Mesothelial cell of epicardium (in vitro differentiated cells): Measurements from ENCODE around the gene GRIP1. TPM values are rescaled to one million over a fixed set of nuclear protein-coding genes. Genes with fewer than 3 reads are reported as not detected.

Experiments
- DNase-seq, 2 experiments: peaks; one replicate each; pipeline ENCODE4 v3.0.0; 2021; ENCODE audit warnings: low spot score in 2 of 2; ENCODE audit not compliant: unreplicated experiment in 2 of 2
- H3K27ac Mint-ChIP-seq: 2 replicates; pipeline ENCODE4 v1.8.0; 2021; ENCODE audit warnings: mixed read lengths
- H3K27me3 Mint-ChIP-seq: 2 replicates; pipeline ENCODE4 v1.8.0; 2021; ENCODE audit warnings: low read depth, mixed read lengths
- H3K36me3 Mint-ChIP-seq: 2 replicates; pipeline ENCODE4 v1.8.0; 2021; ENCODE audit warnings: mixed read lengths
- H3K4me1 Mint-ChIP-seq: 2 replicates; pipeline ENCODE4 v1.8.0; 2021; ENCODE audit warnings: mixed read lengths
- H3K4me3 Mint-ChIP-seq: 2 replicates; pipeline ENCODE4 v1.8.0; 2021; ENCODE audit warnings: mild to moderate bottlenecking, moderate library complexity, mixed read lengths
- H3K9me3 Mint-ChIP-seq: 2 replicates; pipeline ENCODE4 v1.8.0; 2021; ENCODE audit warnings: mixed read lengths
- CTCF ChIP-seq: fragments of 200-600 bp; sonication (generic); IDR thresholded peaks from one replicate; pipeline ENCODE4 v1.5.0; 2021; ENCODE audit warnings: antibody characterized with exemption; ENCODE audit not compliant: unreplicated experiment
- total RNA-seq: library from RNA; stranded (reverse); gene quantifications from 3 replicates; pipeline ENCODE4 v1.2.1, GENCODE V29; 2021

The GRIP1 gene
- total RNA-seq, 1 donor from 2014 or later = 89.3 TPM

DNA sequence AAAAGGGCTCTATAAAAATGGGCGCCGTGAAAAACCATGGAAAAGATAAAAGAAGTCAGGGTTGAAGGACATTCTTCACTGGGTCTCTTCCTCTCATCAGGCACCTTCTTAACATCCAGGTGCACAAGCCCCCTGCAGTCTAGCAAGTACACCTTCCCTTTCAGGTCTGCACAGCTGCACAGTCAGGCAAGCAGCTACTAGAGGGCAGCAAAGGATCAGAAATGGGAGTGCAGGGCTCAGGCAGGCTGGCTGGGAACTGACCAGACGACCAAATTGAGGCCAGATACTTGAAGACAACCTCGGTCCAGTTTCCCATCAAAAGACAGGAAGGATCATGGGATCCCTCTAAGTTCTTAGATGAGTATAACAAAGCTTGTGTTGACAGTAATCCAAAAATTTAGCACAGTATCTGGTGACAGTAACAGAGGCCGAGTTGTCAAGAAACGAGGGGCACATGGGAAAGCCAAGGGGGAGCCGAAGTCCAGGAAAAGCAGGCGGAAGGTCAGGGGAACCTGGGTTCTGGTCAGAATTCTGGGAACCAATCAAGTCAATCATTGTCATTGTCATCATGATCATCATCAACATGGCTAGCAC, 10.1 kb upstream of the GRIP1 start:
- DNase-seq = peak in 1 of 2 experiments; percentile 49
- Mint-ChIP-seq H3K36me3 (no peaks in the 10 kb centered on the region), H3K9me3 (no peaks in the 10 kb centered on the region), H3K4me1 (peaks cover 18% of the 10 kb centered on the region), H3K27ac (no peak overlapping the region), H3K27me3 (peaks cover 3% of the 10 kb centered on the region), H3K4me3 (no peak overlapping the region)
- TF ChIP-seq CTCF = no peak

- no peak for TF ChIP-seq CTCF
- Mint-ChIP-seq H3K4me3 (no peak overlapping the region), H3K9me3 (no peaks in the 10 kb centered on the region), H3K27ac (no peak overlapping the region), H3K27me3 (peaks cover 5% of the 10 kb centered on the region), H3K36me3 (no peaks in the 10 kb centered on the region), H3K4me1 (peaks cover 21% of the 10 kb centered on the region)
- no peak for DNase-seq
Measured at GRCh38 chr12:66684222-66684621, 5.3 kb upstream of the GRIP1 start.

DNA sequence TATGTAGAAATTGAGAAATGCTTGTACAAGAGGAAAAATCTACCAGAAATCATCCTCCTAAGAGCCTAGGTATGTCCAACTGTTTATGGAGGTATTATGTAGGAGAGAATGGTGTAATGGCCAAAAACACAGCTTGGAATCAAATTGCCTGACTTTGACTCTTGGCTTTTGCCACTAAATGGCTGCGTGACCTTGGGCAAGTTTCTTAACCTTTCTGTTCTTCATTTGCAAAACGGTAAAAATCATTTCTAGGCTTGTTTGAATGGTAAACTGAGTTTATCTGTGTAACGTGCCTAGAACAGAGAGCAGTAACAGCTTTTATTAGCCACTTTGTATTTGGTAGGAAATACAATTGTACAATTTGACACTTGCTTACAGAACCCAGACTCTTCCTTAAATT, 4.9 kb upstream of the GRIP1 start:
- peaks cover 22% of the 10 kb centered on the region for H3K4me1 Mint-ChIP-seq
- peaks cover 5% of the 10 kb centered on the region for H3K27me3 Mint-ChIP-seq
- no peak for DNase-seq
- no peak overlapping the region for H3K4me3 Mint-ChIP-seq
- H3K9me3 Mint-ChIP-seq = no peaks in the 10 kb centered on the region
- H3K36me3 Mint-ChIP-seq = no peaks in the 10 kb centered on the region
- TF ChIP-seq CTCF = no peak
- no peak overlapping the region for H3K27ac Mint-ChIP-seq

DNA sequence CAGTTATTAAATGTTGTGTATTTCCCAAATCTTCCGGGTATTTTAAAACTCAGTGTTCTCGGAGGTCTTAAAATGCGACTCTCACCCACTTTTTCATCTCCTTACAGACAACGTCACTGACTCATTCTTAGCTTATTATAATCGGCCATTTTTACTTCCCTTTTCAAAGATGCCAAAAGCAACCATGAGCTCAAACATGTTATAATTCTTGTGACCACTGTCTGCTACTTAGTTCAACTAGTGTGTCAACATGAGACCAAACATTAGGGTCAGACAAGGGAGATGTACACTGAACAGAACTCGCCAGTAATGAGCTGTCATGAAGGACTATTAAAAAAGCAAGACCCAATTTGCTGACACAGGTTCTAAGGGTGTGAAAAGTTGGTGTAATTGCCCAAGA, 4.2 kb upstream of the GRIP1 start:
- peaks cover 5% of the 10 kb centered on the region for H3K27me3 Mint-ChIP-seq
- DNase-seq = no peak

DNA sequence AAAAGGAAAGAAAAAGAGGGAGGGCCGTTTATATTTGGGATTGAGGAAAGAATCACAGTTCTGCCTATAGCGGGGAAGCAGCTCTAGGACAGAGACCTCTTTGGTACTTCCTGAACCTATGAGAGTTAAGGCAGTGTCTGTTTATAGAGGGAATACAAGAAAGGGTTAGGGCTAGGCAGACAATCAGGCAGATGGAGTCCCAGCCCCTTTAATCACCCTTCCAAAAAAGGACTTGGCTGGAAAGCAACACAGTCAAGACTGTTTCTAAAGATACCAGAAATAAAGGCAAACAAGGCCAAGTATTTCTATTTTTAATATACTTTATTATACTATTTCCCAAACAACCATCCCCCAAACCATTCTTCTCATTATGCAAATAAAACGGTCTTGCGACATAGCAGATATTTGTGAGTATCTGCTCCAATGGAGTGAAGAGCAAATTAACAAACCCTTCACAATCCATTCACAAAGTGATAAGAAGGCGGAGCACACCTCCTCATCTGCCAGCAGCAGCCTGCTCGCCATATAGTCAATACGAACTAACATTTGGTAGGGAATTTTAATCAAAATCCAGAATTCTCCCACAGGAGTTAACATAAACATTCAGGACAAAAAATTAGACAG, 697 bp upstream of the GRIP1 start:
- H3K27ac Mint-ChIP-seq = no peak overlapping the region
- no peaks in the 10 kb centered on the region for H3K36me3 Mint-ChIP-seq
- H3K4me1 Mint-ChIP-seq = peaks cover 25% of the 10 kb centered on the region
- peaks cover 1% of the 10 kb centered on the region for H3K27me3 Mint-ChIP-seq
- H3K4me3 Mint-ChIP-seq = no peak overlapping the region
- no peak for DNase-seq
- no peak for TF ChIP-seq CTCF
- no peaks in the 10 kb centered on the region for H3K9me3 Mint-ChIP-seq

More for the DNA sequence above, 4.2 kb upstream of the GRIP1 start:
- Mint-ChIP-seq H3K4me3 (no peak overlapping the region), H3K9me3 (no peaks in the 10 kb centered on the region), H3K36me3 (no peaks in the 10 kb centered on the region), H3K27ac (no peak overlapping the region), H3K4me1 (peaks cover 27% of the 10 kb centered on the region)
- TF ChIP-seq CTCF = no peak

DNA sequence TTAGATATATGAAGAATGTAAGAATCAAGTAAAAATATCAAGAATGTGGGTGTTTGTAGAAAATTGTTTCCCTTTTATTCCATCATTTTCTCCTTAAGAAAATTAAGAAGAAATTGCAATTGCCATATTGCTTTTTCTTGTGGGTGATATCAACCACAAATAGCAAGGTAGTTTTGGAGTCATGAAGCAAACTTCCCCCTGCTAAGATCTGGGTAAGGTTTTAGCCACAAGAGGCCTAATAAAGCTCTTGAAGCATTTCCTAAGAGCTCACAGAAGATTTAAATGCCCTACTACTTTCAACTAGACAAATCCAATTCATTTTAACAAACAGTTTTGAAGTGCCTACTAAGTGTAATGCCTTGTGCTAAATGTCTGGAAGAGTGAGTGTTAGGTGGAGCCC, 2.6 kb downstream of the GRIP1 start:
- TF ChIP-seq CTCF = no peak
- Mint-ChIP-seq H3K27ac (no peak overlapping the region), H3K27me3 (peaks cover 1% of the 10 kb centered on the region), H3K36me3 (no peaks in the 10 kb centered on the region), H3K4me3 (no peak overlapping the region), H3K9me3 (no peaks in the 10 kb centered on the region), H3K4me1 (peaks cover 28% of the 10 kb centered on the region)
- DNase-seq = no peak
